Activated CD4-positive, alpha-beta T cell treated with anti-CD3 and anti-CD28 coated beads, Interleukin-2, amount 10 ng/mL, durations not matched to agents 7 days and 5 days (primary cell): ENCODE measurements around the gene ACAA1. TPM values are rescaled to one million over a fixed set of nuclear protein-coding genes. Genes with fewer than 3 reads are reported as not detected.
A peak's percentile ranks its signal among the peaks of the same experiment; 100 is the strongest.

Source experiments
- CTCF ChIA-PET: fragments of 350-600 bp; sonication (Branson Sonifier 250); formaldehyde crosslinking; loops from one replicate; lab custom pipeline; 2021; ENCODE audit warnings: antibody characterized with exemption; lab: Charles Lee
- POLR2A ChIA-PET: fragments of 350-600 bp; sonication (Branson Sonifier 250); formaldehyde crosslinking; loops from one replicate; lab custom pipeline; 2021; ENCODE audit warnings: antibody characterized with exemption; lab: Charles Lee
- DNase-seq: peaks from one replicate; pipeline ENCODE4 v3.0.0-alpha.2; 2020
- H3K27ac Mint-ChIP-seq: one replicate; pipeline ENCODE4 v1.8.0; 2021; ENCODE audit warnings: mild to moderate bottlenecking, moderate library complexity, mixed read lengths
- H3K27me3 Mint-ChIP-seq: one replicate; pipeline ENCODE4 v1.8.0; 2021; ENCODE audit warnings: mixed read lengths
- H3K36me3 Mint-ChIP-seq: one replicate; pipeline ENCODE4 v1.8.0; 2021; ENCODE audit warnings: low read depth, mixed read lengths
- H3K4me1 Mint-ChIP-seq: one replicate; pipeline ENCODE4 v1.8.0; 2021; ENCODE audit warnings: mixed read lengths
- H3K4me3 Mint-ChIP-seq: one replicate; pipeline ENCODE4 v1.8.0; 2021; ENCODE audit warnings: mild to moderate bottlenecking, moderate library complexity, mixed read lengths
- H3K9me3 Mint-ChIP-seq: one replicate; pipeline ENCODE4 v1.8.0; 2021; ENCODE audit warnings: mixed read lengths
- total RNA-seq, 2 experiments: library from RNA; stranded (reverse); gene quantifications; one replicate each; pipeline ENCODE4 v1.2.3, GENCODE V29; 2021

ACAA1 gene
- total RNA-seq = 100 to 1,000 TPM in 1 of 2 experiments, 10 to 100 TPM in 1; 93.8 to 114 TPM

- ChIA-PET POLR2A (interaction anchor here (0.6 to 2.6 kb wide), 3 partner anchors 17 to 911 kb away, joined by 6 to 17 read pairs (median 7); partner anchors contain the start of gene OXSR1), CTCF (interaction anchor here (0.6 to 1.8 kb wide), 9 partner anchors 9 to 343 kb away, joined by 3 to 8 read pairs (median 4); partner anchors contain the start of gene OXSR1)
- Mint-ChIP-seq H3K27me3 (no peaks in the 10 kb centered on the region), H3K4me3 (peak within 1 kb of the TSS; percentile 84), H3K4me1 (peaks cover 68% of the 10 kb centered on the region), H3K36me3 (peaks cover 59% of the 10 kb centered on the region), H3K27ac (peak within 1 kb of the TSS; percentile 99), H3K9me3 (no peaks in the 10 kb centered on the region)
- DNase-seq = peak; percentile 99
These were observed at the start of gene ACAA1 for GRCh38 chr3:38136777-38137614. Gene ACAA1 (minus strand): TSS chr3:38137127. CDS start chr3:38137035, 92 bp downstream.

- Mint-ChIP-seq H3K27me3 (no peaks in the 10 kb centered on the region), H3K9me3 (no peaks in the 10 kb centered on the region), H3K36me3 (peaks cover 20% of the 10 kb centered on the region), H3K4me1 (peaks cover 36% of the 10 kb centered on the region), H3K4me3 (no peak overlapping the region), H3K27ac (peak overlapping the region; percentile 71)
- CTCF ChIA-PET = interaction anchor here (1.1 to 1.4 kb wide), 3 partner anchors 11 to 33 kb away, joined by 3 to 4 read pairs (median 3); no protein-coding TSS in a partner anchor
- POLR2A ChIA-PET = no interaction called here
- no peak for DNase-seq
These were observed 40.3 kb upstream of the ACAA1 start for GRCh38 chr3:38177181-38177580.

GRCh38 chr3:38173834-38174418, 37.0 kb upstream of the ACAA1 start:
- H3K4me3 Mint-ChIP-seq = peak overlapping the region; percentile 4
- peak overlapping the region; percentile 51 for H3K27ac Mint-ChIP-seq
- peaks cover 7% of the 10 kb centered on the region for H3K36me3 Mint-ChIP-seq
- ChIA-PET CTCF (interaction anchor here (0.7 kb wide), 1 partner anchor 17 kb away, joined by 3 read pairs; no protein-coding TSS in a partner anchor), POLR2A (interaction anchor here (1.5 kb wide), 1 partner anchor 14 kb away, joined by 3 read pairs; no protein-coding TSS in a partner anchor)
- H3K27me3 Mint-ChIP-seq = no peaks in the 10 kb centered on the region
- DNase-seq = no peak
- peaks cover 61% of the 10 kb centered on the region for H3K4me1 Mint-ChIP-seq
- no peaks in the 10 kb centered on the region for H3K9me3 Mint-ChIP-seq

- no peak overlapping the region for H3K27ac Mint-ChIP-seq
- H3K27me3 Mint-ChIP-seq = no peaks in the 10 kb centered on the region
- ChIA-PET POLR2A (no interaction called here), CTCF (no interaction called here)
- DNase-seq = no peak
- H3K36me3 Mint-ChIP-seq = peaks cover 18% of the 10 kb centered on the region
- no peak overlapping the region for H3K4me3 Mint-ChIP-seq
- H3K9me3 Mint-ChIP-seq = no peaks in the 10 kb centered on the region
- H3K4me1 Mint-ChIP-seq = peaks cover 78% of the 10 kb centered on the region
These were observed 34.7 kb upstream of the ACAA1 start for GRCh38 chr3:38171622-38172021.

- Mint-ChIP-seq H3K9me3 (no peaks in the 10 kb centered on the region), H3K4me1 (peaks cover 82% of the 10 kb centered on the region), H3K27me3 (no peaks in the 10 kb centered on the region), H3K36me3 (peaks cover 23% of the 10 kb centered on the region), H3K27ac (no peak overlapping the region), H3K4me3 (no peak overlapping the region)
- ChIA-PET POLR2A (no interaction called here), CTCF (no interaction called here)
- DNase-seq = no peak
These were observed 33.8 kb upstream of the ACAA1 start for GRCh38 chr3:38170722-38171121.

GRCh38 chr3:38169027-38169317, 32.0 kb upstream of the ACAA1 start:
- H3K27ac Mint-ChIP-seq = no peak overlapping the region
- H3K4me3 Mint-ChIP-seq = no peak overlapping the region
- H3K36me3 Mint-ChIP-seq = peaks cover 23% of the 10 kb centered on the region
- POLR2A ChIA-PET = interaction anchor here (0.8 kb wide), 1 partner anchor 30 kb away, joined by 11 read pairs; the partner anchor contains the start of gene MYD88
- no peaks in the 10 kb centered on the region for H3K9me3 Mint-ChIP-seq
- CTCF ChIA-PET = no interaction called here
- no peaks in the 10 kb centered on the region for H3K27me3 Mint-ChIP-seq
- H3K4me1 Mint-ChIP-seq = peaks cover 79% of the 10 kb centered on the region
- no peak for DNase-seq

- Mint-ChIP-seq H3K9me3 (no peaks in the 10 kb centered on the region), H3K4me1 (peaks cover 79% of the 10 kb centered on the region), H3K27me3 (no peaks in the 10 kb centered on the region), H3K27ac (no peak overlapping the region), H3K36me3 (peaks cover 23% of the 10 kb centered on the region), H3K4me3 (no peak overlapping the region)
- no peak for DNase-seq
- CTCF ChIA-PET = no interaction called here
- POLR2A ChIA-PET = interaction anchor here (0.8 kb wide), 1 partner anchor 30 kb away, joined by 11 read pairs; the partner anchor contains the start of gene MYD88
These were observed 31.5 kb upstream of the ACAA1 start for GRCh38 chr3:38168151-38169026.

GRCh38 chr3:38167591-38167990, 30.7 kb upstream of the ACAA1 start:
- CTCF ChIA-PET = no interaction called here
- peaks cover 23% of the 10 kb centered on the region for H3K36me3 Mint-ChIP-seq
- no peaks in the 10 kb centered on the region for H3K9me3 Mint-ChIP-seq
- H3K27ac Mint-ChIP-seq = no peak overlapping the region
- POLR2A ChIA-PET = no interaction called here
- no peaks in the 10 kb centered on the region for H3K27me3 Mint-ChIP-seq
- DNase-seq = no peak
- peaks cover 77% of the 10 kb centered on the region for H3K4me1 Mint-ChIP-seq
- peak overlapping the region; percentile 95 for H3K4me3 Mint-ChIP-seq

GRCh38 chr3:38165722-38166387, 28.9 kb upstream of the ACAA1 start:
- H3K36me3 Mint-ChIP-seq = peaks cover 22% of the 10 kb centered on the region
- H3K4me3 Mint-ChIP-seq = peak overlapping the region; percentile 95
- DNase-seq = no peak
- H3K27ac Mint-ChIP-seq = peak overlapping the region; percentile 100
- POLR2A ChIA-PET = interaction anchor here (2.4 kb wide), 1 partner anchor 29 kb away, joined by 17 read pairs; the partner anchor contains the start of genes ACAA1 and MYD88
- CTCF ChIA-PET = interaction anchor here (0.8 to 1.4 kb wide), 9 partner anchors 12 to 181 kb away, joined by 3 to 8 read pairs (median 4); partner anchors contain the start of genes ACAA1 and XYLB
- no peaks in the 10 kb centered on the region for H3K27me3 Mint-ChIP-seq
- peaks cover 63% of the 10 kb centered on the region for H3K4me1 Mint-ChIP-seq
- H3K9me3 Mint-ChIP-seq = no peaks in the 10 kb centered on the region

- peak within 1 kb of the TSS; percentile 95 for H3K4me3 Mint-ChIP-seq
- H3K4me1 Mint-ChIP-seq = peaks cover 55% of the 10 kb centered on the region
These were observed 28.2 kb upstream of the ACAA1 start, which contains the start of gene OXSR1 for GRCh38 chr3:38164952-38165721. Gene OXSR1 (plus strand): TSS chr3:38165537. CDS start chr3:38165877, 340 bp downstream.

GRCh38 chr3:38164643-38164951, 27.7 kb upstream of the ACAA1 start:
- ChIA-PET POLR2A (interaction anchor here (0.7 to 2.4 kb wide), 6 partner anchors 15 to 469 kb away, joined by 3 to 17 read pairs (median 3); partner anchors contain the start of genes ACAA1 and MYD88), CTCF (interaction anchor here (1.0 to 3.1 kb wide), 10 partner anchors 11 to 182 kb away, joined by 3 to 23 read pairs (median 4); partner anchors contain the start of genes ACAA1 and XYLB)
- H3K4me3 Mint-ChIP-seq = peak overlapping the region; percentile 95
- H3K27ac Mint-ChIP-seq = peak overlapping the region; percentile 100
- no peaks in the 10 kb centered on the region for H3K9me3 Mint-ChIP-seq
- no peak for DNase-seq
- H3K36me3 Mint-ChIP-seq = peaks cover 22% of the 10 kb centered on the region
- H3K27me3 Mint-ChIP-seq = no peaks in the 10 kb centered on the region
- H3K4me1 Mint-ChIP-seq = peaks cover 53% of the 10 kb centered on the region

More at GRCh38 chr3:38164952-38165721, 28.2 kb upstream of the ACAA1 start, which contains the start of gene OXSR1:
- H3K27me3 Mint-ChIP-seq = no peaks in the 10 kb centered on the region
- DNase-seq = peak; percentile 99
- H3K27ac Mint-ChIP-seq = peak within 1 kb of the TSS; percentile 100
- POLR2A ChIA-PET = interaction anchor here (0.6 to 2.4 kb wide), 7 partner anchors 12 to 469 kb away, joined by 3 to 17 read pairs (median 3); partner anchors contain the start of genes ACAA1 and MYD88
- peaks cover 22% of the 10 kb centered on the region for H3K36me3 Mint-ChIP-seq
- CTCF ChIA-PET = interaction anchor here (0.8 to 3.1 kb wide), 12 partner anchors 12 to 181 kb away, joined by 3 to 23 read pairs (median 4); partner anchors contain the start of genes ACAA1 and XYLB
- H3K9me3 Mint-ChIP-seq = no peaks in the 10 kb centered on the region
